Coronary artery (tissue), 2 donors: ENCODE data around the gene PLGLB2.
"Not testable (repeated sequence)": the region's sequence is repeated elsewhere in the genome, so short reads cannot be mapped to it uniquely, and the experiment has no call there.

Source experiments
- DNase-seq: peaks from one replicate; pipeline ENCODE4 v3.0.0-alpha.2; 2017; ENCODE audit warnings: low spot score
- H3K27ac ChIP-seq, 2 donors: fragments of 200-600 bp; sonication (generic); one replicate each; pipeline ENCODE4 v1.5.1; 2016 to 2019
- H3K4me3 ChIP-seq: fragments of 200-600 bp; sonication (generic); 2 replicates; pipeline ENCODE4 v1.5.1; 2016; ENCODE audit warnings: mild to moderate bottlenecking, moderate library complexity

The PLGLB2 gene

GRCh38 chr2:87747791-87748190, at the start of gene PLGLB2:
Gene PLGLB2, plus strand, starts transcription at chr2:87748087. Its CDS starts 67 bp downstream, at chr2:87748154.
- H3K4me3 ChIP-seq, DNase-seq, H3K27ac ChIP-seq: not testable (repeated sequence)

- DNase-seq, H3K4me3 ChIP-seq, H3K27ac ChIP-seq: not testable (repeated sequence)
Measured at GRCh38 chr2:87704572-87705323, 43.1 kb upstream of the PLGLB2 start.

GRCh38 chr2:87708368-87708767, 39.5 kb upstream of the PLGLB2 start:
- H3K4me3 ChIP-seq, DNase-seq, H3K27ac ChIP-seq: not testable (repeated sequence)

GRCh38 chr2:87727940-87728599, 19.8 kb upstream of the PLGLB2 start:
- not testable (repeated sequence) for H3K27ac ChIP-seq, DNase-seq

GRCh38 chr2:87740928-87741327, 7.0 kb upstream of the PLGLB2 start:
- not testable (repeated sequence) for H3K27ac ChIP-seq, DNase-seq

More at GRCh38 chr2:87727940-87728599, 19.8 kb upstream of the PLGLB2 start:
- not testable (repeated sequence) for H3K4me3 ChIP-seq

GRCh38 chr2:87742393-87743108, 5.3 kb upstream of the PLGLB2 start:
- not testable (repeated sequence) for H3K27ac ChIP-seq, H3K4me3 ChIP-seq, DNase-seq

More at GRCh38 chr2:87740928-87741327, 7.0 kb upstream of the PLGLB2 start:
- H3K4me3 ChIP-seq: not testable (repeated sequence)

- H3K4me3 ChIP-seq, H3K27ac ChIP-seq, DNase-seq: not testable (repeated sequence)
Measured at GRCh38 chr2:87743638-87744037, 4.2 kb upstream of the PLGLB2 start.

- H3K27ac ChIP-seq, DNase-seq, H3K4me3 ChIP-seq: not testable (repeated sequence)
Measured at GRCh38 chr2:87745353-87745951, 2.4 kb upstream of the PLGLB2 start.

- H3K27ac ChIP-seq, DNase-seq, H3K4me3 ChIP-seq: not testable (repeated sequence)
Measured at GRCh38 chr2:87748524-87748923, 637 bp downstream of the PLGLB2 start.

GRCh38 chr2:87750560-87750959, 2.7 kb downstream of the PLGLB2 start:
- not testable (repeated sequence) for H3K4me3 ChIP-seq, H3K27ac ChIP-seq, DNase-seq

GRCh38 chr2:87754759-87755158, 6.9 kb downstream of the PLGLB2 start:
- DNase-seq, H3K4me3 ChIP-seq, H3K27ac ChIP-seq: not testable (repeated sequence)
